Measurements from ENCODE around the gene EXOC2.

The EXOC2 gene

GRCh38 chr6:455006-455585 is 237.8 kb downstream of the EXOC2 start:
- DNase-seq = no peak

GRCh38 chr6:454148-454991 is 238.6 kb downstream of the EXOC2 start:
- no peak for DNase-seq

- no peak for DNase-seq
Observed at GRCh38 chr6:453152-453551, 239.8 kb downstream of the EXOC2 start.

- no peak for DNase-seq
Observed at GRCh38 chr6:452301-453067, 240.5 kb downstream of the EXOC2 start.

GRCh38 chr6:451847-452246 is 241.1 kb downstream of the EXOC2 start:
- DNase-seq = no peak

- no peak for DNase-seq
Observed at GRCh38 chr6:451336-451735, 241.6 kb downstream of the EXOC2 start.

- DNase-seq = no peak
Observed at GRCh38 chr6:449486-450419, 243.2 kb downstream of the EXOC2 start.

- no peak for DNase-seq
Observed at GRCh38 chr6:449057-449430, 243.9 kb downstream of the EXOC2 start.

GRCh38 chr6:448296-449056 is 244.5 kb downstream of the EXOC2 start:
- DNase-seq = no peak

- DNase-seq = no peak
Observed at GRCh38 chr6:447381-448165, 245.4 kb downstream of the EXOC2 start.

GRCh38 chr6:446418-447366 is 246.2 kb downstream of the EXOC2 start:
- no peak for DNase-seq

- no peak for DNase-seq
Observed at GRCh38 chr6:445571-446417, 247.1 kb downstream of the EXOC2 start.

GRCh38 chr6:444653-445275 is 248.2 kb downstream of the EXOC2 start:
- DNase-seq = no peak

- no peak for DNase-seq
Observed at GRCh38 chr6:443621-444159, 249.2 kb downstream of the EXOC2 start.

GRCh38 chr6:441126-441920 is 251.6 kb downstream of the EXOC2 start:
- DNase-seq = no peak

GRCh38 chr6:439641-440167 is 253.2 kb downstream of the EXOC2 start:
- no peak for DNase-seq

- DNase-seq = no peak
Observed at GRCh38 chr6:438634-439170, 254.2 kb downstream of the EXOC2 start.
